ENCODE results near the gene EME2.

- TF ChIP-seq, protein P1, sequence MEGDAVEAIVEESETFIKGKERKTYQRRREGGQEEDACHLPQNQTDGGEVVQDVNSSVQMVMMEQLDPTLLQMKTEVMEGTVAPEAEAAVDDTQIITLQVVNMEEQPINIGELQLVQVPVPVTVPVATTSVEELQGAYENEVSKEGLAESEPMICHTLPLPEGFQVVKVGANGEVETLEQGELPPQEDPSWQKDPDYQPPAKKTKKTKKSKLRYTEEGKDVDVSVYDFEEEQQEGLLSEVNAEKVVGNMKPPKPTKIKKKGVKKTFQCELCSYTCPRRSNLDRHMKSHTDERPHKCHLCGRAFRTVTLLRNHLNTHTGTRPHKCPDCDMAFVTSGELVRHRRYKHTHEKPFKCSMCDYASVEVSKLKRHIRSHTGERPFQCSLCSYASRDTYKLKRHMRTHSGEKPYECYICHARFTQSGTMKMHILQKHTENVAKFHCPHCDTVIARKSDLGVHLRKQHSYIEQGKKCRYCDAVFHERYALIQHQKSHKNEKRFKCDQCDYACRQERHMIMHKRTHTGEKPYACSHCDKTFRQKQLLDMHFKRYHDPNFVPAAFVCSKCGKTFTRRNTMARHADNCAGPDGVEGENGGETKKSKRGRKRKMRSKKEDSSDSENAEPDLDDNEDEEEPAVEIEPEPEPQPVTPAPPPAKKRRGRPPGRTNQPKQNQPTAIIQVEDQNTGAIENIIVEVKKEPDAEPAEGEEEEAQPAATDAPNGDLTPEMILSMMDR (IDR thresholded peaks at IDR 0.05; ENCODE audit: low read depth, low read length): no peak
- TF ChIP-seq EZH2phosphoT487 (IDR thresholded peaks at IDR 0.05; ENCODE audit: low read depth): no peak
Measured at GRCh38 chr16:1760911-1761310, 11.7 kb upstream of the EME2 start.
